DOHH2 (cell line): ENCODE results near the gene GALNT2.
A peak's percentile ranks its signal among the peaks of the same experiment; 100 is the strongest.

Experiments used
- H3F3A ChIP-seq: fragments of 200-600 bp; sonication (generic), shearing (Covaris generic); 2 replicates; pipeline ENCODE4 v1.6.0; 2016; ENCODE audit warnings: antibody characterized with exemption, mild to moderate bottlenecking; ENCODE audit not compliant: control insufficient read depth, insufficient read depth
- H3K27ac ChIP-seq: fragments of 200-600 bp; sonication (generic); 2 replicates; pipeline ENCODE4 v1.5.1; 2014; ENCODE audit warnings: low read depth, mild to moderate bottlenecking, low read length, moderate library complexity
- H3K27me3 ChIP-seq: fragments of 200-600 bp; sonication (generic); 2 replicates; pipeline ENCODE4 v1.6.1; 2014; ENCODE audit warnings: mild to moderate bottlenecking, low read length, mixed read lengths; ENCODE audit not compliant: control insufficient read depth
- H3K36me3 ChIP-seq: fragments of 200-600 bp; sonication (generic); 2 replicates; pipeline ENCODE4 v1.6.1; 2014; ENCODE audit warnings: mild to moderate bottlenecking, low read length, moderate library complexity, mixed read lengths; ENCODE audit not compliant: control insufficient read depth
- H3K4me1 ChIP-seq: fragments of 200-600 bp; sonication (generic); 2 replicates; pipeline ENCODE4 v1.6.1; 2014; ENCODE audit warnings: mild to moderate bottlenecking, low read length, mixed read lengths; ENCODE audit not compliant: control insufficient read depth
- H3K4me2 ChIP-seq: fragments of 200-600 bp; sonication (generic); 2 replicates; pipeline ENCODE4 v1.6.0; 2014; ENCODE audit warnings: mild to moderate bottlenecking, low read length, moderate library complexity
- H3K4me3 ChIP-seq: fragments of 200-600 bp; sonication (generic); 2 replicates; pipeline ENCODE4 v1.5.1; 2014; ENCODE audit warnings: mild to moderate bottlenecking, low read length, mixed read lengths
- H3K79me2 ChIP-seq: fragments of 200-600 bp; sonication (generic); 2 replicates; pipeline ENCODE4 v1.6.1; 2014; ENCODE audit warnings: mild to moderate bottlenecking, low read length, mixed read lengths; ENCODE audit not compliant: control insufficient read depth
- H3K9me2 ChIP-seq: fragments of 200-600 bp; sonication (generic); replicated peaks from 2 replicates; pipeline ENCODE4 v1.6.1; 2014; ENCODE audit warnings: mild to moderate bottlenecking, low read length, mixed read lengths; ENCODE audit not compliant: control insufficient read depth
- H3K9me3 ChIP-seq: fragments of 200-600 bp; sonication (generic); 2 replicates; pipeline ENCODE4 v1.6.1; 2014; ENCODE audit warnings: antibody characterized with exemption, low read length, mixed read lengths; ENCODE audit not compliant: control insufficient read depth, insufficient read depth
- H4K20me1 ChIP-seq: fragments of 200-600 bp; sonication (generic); 2 replicates; pipeline ENCODE4 v1.6.0; 2014; ENCODE audit warnings: low read depth, mild to moderate bottlenecking, antibody characterized with exemption, low read length, moderate library complexity; ENCODE audit not compliant: control insufficient read depth, insufficient read depth
- EZH2phosphoT487 ChIP-seq: fragments of 200-600 bp; sonication (generic); IDR thresholded peaks from 2 replicates; pipeline ENCODE4 v1.6.1; 2017; ENCODE audit warnings: borderline replicate concordance, mild to moderate bottlenecking, antibody characterized with exemption, low read length, moderate library complexity, mixed read lengths
- TF ChIP-seq, protein P1 (sequence below): fragments of 200-600 bp; sonication (generic); IDR thresholded peaks from one replicate; pipeline ENCODE4 v1.5.1; 2014; ENCODE audit warnings: antibody characterized with exemption, mild to moderate bottlenecking, low read depth, low read length; ENCODE audit not compliant: poor library complexity, severe bottlenecking

Gene GALNT2

DNA sequence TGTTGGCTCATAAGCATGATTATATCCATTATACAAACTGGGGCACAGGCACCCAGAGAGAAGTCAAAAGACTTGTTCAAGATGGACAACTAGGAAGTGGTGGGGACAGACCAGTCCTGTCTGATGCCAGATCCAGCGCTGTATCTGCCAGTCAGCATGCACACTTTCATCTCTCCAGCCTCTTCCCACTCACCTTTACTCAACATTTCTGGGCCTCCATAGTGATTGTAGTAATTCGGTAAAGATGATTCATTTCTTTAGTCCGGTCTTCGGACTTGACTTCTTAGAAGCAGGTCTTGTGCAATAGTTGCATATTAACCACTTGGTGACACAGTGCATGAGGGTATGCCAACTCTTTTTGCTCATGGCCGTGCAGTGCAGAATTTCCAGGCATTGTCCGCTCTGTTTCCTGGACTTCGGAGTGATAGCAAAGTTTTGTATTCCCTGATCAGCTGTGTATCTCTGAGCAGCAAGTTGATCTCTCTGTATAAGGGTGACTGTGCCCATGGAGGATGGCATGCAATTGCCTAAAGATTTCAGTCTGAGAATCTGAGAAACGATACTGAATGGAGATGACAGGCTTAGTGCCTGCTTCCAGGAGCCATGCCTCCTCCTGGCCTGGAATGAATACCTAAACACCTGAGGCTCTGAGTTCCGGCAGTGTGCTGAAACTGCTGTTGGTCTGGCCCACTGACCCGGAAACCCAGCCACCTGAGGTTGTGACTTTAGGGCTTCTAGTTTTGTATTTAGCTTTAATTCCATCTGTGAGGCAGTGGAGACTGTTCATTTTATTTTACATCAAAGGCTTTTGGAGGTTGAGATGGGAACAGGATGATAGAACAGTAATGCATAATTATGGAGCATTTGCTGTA lies 39.0 kb downstream of the GALNT2 start:
- H4K20me1 ChIP-seq: peaks cover 28% of the 10 kb centered on the region; the same call in 1 of the 2 replicates
- peaks cover 83% of the 10 kb centered on the region for H3K4me1 ChIP-seq
- no peak overlapping the region for H3K27ac ChIP-seq
- no peaks in the 10 kb centered on the region for H3K9me2 ChIP-seq
- no peaks in the 10 kb centered on the region for H3K9me3 ChIP-seq
- H3K4me3 ChIP-seq: no peak overlapping the region
- H3K36me3 ChIP-seq: no peaks in the 10 kb centered on the region; the same call in 1 of the 2 replicates
- no peaks in the 10 kb centered on the region for H3K27me3 ChIP-seq
- peaks cover 89% of the 10 kb centered on the region for H3K79me2 ChIP-seq
- H3K4me2 ChIP-seq: 0 out of 2 replicates have a peak overlapping the region, but pooled peaks have one; percentile 27
- no peak for TF ChIP-seq EZH2phosphoT487
- TF ChIP-seq, protein P1, sequence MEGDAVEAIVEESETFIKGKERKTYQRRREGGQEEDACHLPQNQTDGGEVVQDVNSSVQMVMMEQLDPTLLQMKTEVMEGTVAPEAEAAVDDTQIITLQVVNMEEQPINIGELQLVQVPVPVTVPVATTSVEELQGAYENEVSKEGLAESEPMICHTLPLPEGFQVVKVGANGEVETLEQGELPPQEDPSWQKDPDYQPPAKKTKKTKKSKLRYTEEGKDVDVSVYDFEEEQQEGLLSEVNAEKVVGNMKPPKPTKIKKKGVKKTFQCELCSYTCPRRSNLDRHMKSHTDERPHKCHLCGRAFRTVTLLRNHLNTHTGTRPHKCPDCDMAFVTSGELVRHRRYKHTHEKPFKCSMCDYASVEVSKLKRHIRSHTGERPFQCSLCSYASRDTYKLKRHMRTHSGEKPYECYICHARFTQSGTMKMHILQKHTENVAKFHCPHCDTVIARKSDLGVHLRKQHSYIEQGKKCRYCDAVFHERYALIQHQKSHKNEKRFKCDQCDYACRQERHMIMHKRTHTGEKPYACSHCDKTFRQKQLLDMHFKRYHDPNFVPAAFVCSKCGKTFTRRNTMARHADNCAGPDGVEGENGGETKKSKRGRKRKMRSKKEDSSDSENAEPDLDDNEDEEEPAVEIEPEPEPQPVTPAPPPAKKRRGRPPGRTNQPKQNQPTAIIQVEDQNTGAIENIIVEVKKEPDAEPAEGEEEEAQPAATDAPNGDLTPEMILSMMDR: no peak
- H3F3A ChIP-seq: peaks cover 4% of the 10 kb centered on the region; the same call in 1 of the 2 replicates

DNA sequence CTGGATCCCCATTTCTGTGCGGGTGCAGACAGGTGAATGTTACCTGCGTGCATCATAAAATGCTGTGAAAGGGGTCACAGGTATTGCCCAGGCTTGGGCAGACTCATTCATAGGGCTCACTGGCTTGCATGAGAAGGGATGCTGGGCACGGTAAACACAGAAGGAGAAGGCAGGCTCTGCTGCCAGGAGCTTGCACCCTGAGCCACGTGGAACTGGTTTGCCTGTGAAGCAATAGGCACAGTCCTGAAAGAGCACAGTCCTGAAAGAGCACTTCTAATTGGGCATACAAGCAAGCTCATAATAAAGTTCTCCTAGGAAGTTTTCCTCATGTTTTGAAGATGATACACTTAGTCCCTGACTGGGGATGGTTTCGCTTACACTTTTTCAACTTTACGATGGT lies 40.9 kb downstream of the GALNT2 start:
- Histone ChIP-seq H3K79me2 (peaks cover 89% of the 10 kb centered on the region), H3K4me1 (peaks cover 98% of the 10 kb centered on the region)

DNA sequence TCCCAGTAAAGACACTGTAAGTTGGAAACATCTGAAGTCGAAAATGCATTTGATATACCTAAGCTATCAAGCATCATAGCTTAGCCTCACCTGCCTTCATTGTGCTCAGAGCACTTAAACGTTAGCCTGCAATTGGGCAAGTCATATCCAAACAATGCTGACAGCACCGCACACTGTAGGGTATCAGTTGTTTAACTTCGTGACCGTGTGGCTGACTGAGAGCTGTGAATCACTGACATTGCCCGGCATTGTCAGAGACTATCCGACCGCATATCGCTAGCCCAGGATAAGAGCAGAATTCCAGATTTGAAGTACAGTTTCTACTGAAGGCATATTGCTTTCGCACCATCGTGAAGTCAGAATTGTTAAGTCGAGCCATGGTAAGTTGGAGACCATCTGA lies 41.5 kb downstream of the GALNT2 start:
- Histone ChIP-seq H3K36me3 (peaks cover 3% of the 10 kb centered on the region), H3K9me2 (no peaks in the 10 kb centered on the region), H3F3A (peaks cover 4% of the 10 kb centered on the region; the same call in 1 of the 2 replicates), H4K20me1 (peaks cover 17% of the 10 kb centered on the region; the same call in 1 of the 2 replicates), H3K4me2 (no peak overlapping the region), H3K27ac (no peak overlapping the region), H3K79me2 (peaks cover 89% of the 10 kb centered on the region), H3K9me3 (no peaks in the 10 kb centered on the region), H3K27me3 (no peaks in the 10 kb centered on the region), H3K4me1 (peaks cover 95% of the 10 kb centered on the region), H3K4me3 (no peak overlapping the region)
- no peak for TF ChIP-seq EZH2phosphoT487
- TF ChIP-seq, protein P1: no peak

More for the DNA sequence above, 40.9 kb downstream of the GALNT2 start:
- Histone ChIP-seq H4K20me1 (peaks cover 21% of the 10 kb centered on the region; the same call in 1 of the 2 replicates), H3K4me3 (no peak overlapping the region), H3F3A (peaks cover 4% of the 10 kb centered on the region; the same call in 1 of the 2 replicates), H3K9me3 (no peaks in the 10 kb centered on the region), H3K27me3 (no peaks in the 10 kb centered on the region), H3K36me3 (no peaks in the 10 kb centered on the region; the same call in 1 of the 2 replicates), H3K4me2 (no peak overlapping the region), H3K27ac (no peak overlapping the region), H3K9me2 (no peaks in the 10 kb centered on the region)
- TF ChIP-seq, protein P1: no peak
